Subcutaneous adipose tissue (tissue), 4 donors: ENCODE results near the gene ZMIZ2. TPM values are rescaled to one million over a fixed set of nuclear protein-coding genes. Genes with fewer than 3 reads are reported as not detected.

Experiments
- CTCF ChIP-seq: fragments of 450-650 bp; IDR thresholded peaks from one replicate; pipeline ENCODE4 v1.5.1; 2016; ENCODE audit warnings: low read depth, mild to moderate bottlenecking, control low read depth, antibody characterized with exemption, moderate library complexity
- total RNA-seq, 4 donors: library from RNA; depleted of rRNA; stranded (reverse); fragments of >200 nt; gene quantifications; one replicate each; pipeline ENCODE4 v1.1.0, GENCODE V29; 2016

The ZMIZ2 gene
- total RNA-seq, 4 donors from 2014 or later = 7.3 to 21.1 (median 12.2) TPM

DNA sequence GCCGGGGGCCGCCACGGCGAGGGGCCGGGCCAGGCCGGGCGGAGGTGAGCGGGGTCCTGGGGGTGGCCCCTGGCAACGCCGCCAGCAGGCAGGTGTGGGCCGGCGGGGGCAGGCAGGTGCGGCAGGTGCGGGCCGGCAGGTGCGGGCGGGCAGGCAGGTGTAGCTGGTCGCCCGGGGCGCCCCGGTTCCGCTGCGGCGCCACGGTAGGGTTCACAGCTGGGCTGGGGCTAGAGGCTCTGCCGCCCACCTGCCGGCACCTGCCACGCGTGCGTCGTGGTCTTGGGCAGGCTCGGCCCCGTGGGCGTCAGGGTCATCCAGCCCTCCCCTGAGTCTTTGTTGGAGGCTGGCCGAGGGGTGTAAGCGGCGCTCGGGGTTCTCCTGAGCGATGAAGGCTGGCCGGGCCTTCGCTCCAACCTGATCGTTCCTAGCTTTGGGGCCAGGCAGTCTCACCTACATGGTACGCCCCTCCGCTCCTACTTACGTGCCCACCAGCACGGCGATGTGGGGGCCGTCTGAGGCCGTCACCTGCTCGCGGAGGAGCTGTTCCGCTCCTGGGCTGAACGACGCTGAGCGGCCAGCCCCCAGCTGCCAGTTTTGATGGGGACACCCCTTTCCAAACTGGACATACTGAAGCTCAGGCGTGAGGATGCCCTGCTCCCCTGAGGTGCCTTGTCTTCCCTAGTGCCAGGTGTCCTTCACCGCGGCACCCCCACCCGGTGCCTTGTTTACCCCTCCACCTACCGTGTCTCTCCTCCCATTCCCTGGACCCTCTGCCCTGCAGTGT lies 493 bp downstream of the ZMIZ2 start:
- TF ChIP-seq CTCF = no peak

GRCh38 chr7:44749992-44750391 lies 1.3 kb downstream of the ZMIZ2 start:
- no peak for TF ChIP-seq CTCF

GRCh38 chr7:44750424-44750823 lies 1.8 kb downstream of the ZMIZ2 start:
- no peak for TF ChIP-seq CTCF

DNA sequence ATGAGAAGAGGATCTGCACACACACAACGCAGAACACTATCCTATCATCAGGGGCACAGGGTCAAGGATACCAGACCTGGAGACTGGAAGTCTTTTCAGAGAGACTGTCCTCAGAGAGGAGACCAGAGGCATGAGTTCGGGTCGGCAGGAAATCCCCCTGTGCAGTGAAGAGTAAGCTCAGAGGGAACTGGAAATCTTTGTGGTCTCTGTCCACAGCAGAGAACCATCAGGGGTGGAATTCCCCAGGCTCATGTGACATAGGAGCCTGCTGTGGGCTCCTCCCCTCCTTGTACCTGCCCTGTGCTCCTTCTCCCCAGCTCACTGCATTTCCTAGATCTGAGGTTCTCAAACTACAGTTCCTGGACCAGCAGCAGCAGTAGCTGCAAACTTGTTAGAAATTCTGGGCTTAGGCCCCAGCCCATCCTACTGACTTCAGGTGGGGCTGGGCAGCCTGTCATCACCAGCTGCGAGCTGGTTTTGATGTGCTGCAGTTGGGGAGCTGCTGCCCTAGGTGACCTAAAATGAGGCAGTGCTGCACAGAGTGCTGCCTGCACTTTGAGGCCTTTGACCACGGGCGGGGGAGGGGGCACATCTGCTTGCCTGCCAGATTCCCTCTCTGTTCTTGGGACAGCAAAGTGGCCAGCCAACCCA lies 2.4 kb downstream of the ZMIZ2 start:
- TF ChIP-seq CTCF = no peak

- no peak for TF ChIP-seq CTCF
Observed at GRCh38 chr7:44752822-44753221, 4.2 kb downstream of the ZMIZ2 start.

DNA sequence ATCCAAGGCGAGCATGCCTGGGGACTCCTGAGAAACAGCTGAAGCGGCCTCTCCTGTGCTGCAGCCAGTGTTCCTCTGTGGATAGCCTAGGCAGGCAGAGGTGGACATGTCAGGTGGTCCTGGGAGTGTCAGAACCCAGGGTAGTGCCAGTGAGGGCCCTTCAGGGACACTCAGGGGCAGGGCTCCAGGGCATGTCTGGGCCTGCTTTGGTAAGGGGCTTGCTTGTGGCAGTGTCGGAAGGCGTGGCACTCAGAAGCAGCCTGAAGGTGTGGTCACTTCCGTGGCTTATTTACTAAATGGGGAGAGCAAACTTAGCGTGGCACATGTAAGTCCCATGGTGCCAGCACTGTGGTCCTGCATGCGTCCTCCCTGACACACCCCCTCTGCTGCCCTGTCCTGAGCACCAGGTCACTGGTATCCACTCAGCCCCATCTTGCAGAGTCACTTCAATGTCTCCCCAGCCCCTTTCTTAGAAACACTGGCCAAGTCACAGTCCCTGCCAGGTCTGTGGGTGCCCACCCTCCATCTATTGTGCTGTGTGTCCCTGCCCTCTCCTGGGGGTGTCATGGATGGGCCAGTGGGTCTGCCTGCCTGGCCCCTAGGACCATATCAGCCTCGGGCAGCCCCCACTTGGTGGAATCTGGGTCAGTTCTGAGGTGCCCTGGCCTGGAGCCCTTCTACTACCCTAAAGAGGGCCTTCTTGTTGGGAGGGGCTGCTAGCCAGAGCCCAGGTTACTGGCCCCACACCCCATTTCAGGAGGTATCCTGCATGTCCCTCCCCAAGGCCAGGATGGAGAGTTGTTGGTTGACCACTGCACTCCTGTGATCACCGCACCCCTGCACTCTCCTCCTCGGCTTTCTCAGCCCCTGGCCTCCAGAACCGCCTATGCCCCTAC lies 6.4 kb downstream of the ZMIZ2 start:
- TF ChIP-seq CTCF = no peak
